ENCODE measurements around the gene SLC12A8.

SLC12A8 gene

DNA sequence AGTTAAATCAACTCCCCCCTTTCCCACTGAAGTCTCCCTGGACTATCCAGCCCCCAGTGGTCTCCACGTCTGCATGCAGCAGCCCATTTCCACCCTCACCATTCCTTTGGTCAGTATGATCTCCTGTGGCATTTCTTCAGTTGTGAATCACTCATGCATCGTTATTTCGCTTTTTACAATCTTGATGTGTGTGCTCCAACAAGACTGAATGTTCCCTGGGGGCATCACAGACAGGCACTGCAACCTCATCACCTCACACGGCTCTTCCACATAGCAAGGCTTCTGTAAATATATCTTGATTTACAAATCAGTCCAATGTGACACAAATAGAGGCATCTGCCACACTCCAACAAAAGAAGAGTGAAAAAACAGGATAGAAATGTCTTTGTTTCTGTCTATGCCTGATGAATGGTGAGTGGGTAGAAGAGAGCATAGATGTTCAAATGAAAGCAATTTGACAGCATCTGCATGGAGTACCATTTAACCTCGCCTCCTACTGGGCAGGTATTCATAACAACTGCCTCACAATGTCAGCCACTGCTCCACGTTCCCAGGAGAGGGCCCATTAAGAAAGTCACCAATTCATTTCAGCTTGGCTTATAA, 162.0 kb downstream of the SLC12A8 start:
- no peak for DNase-seq

- no peak for DNase-seq
Observed at GRCh38 chr3:125048282-125048681, 164.3 kb downstream of the SLC12A8 start.

DNA sequence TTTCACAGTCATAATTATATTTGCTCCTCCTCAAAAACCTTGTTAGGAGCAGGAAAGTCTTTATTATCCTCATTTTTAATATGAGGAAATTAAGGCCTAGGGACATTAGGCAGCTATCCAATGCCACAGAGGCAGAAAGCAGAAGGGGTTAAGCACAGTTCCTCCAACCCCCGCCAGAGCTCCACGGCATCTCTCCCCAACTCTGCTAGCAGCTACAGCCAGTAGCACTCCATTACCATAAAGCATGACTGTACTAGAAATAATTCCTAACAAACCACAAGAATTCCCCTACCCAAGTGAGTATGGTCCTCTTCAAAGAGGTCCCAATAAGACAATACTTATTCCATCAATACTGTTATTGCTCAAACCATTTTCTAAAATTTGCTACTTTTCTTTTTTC, 166.6 kb downstream of the SLC12A8 start:
- no peak for DNase-seq

DNA sequence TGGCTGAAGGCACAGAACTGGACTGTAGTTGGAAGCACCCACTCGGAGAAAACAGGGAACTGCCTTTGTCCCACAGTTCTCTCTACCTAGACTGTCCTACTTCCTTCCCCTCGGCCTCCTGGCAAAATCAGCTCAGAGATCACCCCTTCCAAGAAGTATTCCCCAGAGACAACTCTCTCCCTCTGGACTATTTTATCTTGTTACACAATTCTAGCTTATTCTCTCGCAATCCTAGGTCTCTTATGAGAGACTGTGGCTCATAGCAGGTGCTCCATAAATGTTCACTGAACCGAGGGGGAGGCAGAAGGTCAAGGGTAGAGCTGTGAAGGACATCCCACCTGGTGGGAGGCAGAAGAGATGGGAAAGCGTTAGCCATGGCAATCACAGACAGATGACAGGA, 167.4 kb downstream of the SLC12A8 start:
- DNase-seq = no peak

DNA sequence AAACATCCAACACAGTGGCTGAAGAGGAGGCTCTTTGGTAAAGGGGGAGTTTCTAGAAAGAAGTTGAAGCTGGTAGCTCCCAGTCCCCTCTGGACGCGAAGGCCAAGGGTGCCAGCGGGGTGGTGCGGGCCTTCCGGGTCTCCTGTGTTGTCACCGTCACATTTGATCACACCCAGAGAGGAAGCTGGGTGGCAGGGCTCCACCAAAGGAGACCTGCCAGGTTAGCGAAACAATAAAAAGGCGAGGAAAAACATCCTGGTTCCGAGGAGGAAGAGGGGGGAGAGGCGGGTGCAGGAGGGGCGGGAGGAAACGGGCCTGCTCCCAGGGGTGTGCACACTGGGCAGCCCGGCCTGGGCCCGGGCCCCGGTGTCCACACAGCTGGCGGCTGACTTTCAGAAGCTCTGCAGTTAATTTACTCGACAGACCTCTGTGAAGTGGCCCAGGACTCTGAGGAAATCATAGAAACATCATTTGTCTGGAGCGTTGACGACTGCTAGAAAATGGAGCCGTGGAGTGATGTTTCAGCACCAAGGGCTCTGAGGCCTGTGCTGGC, 168.9 kb downstream of the SLC12A8 start:
- no peak for DNase-seq

- DNase-seq = no peak
Observed at GRCh38 chr3:125042725-125043406, 169.7 kb downstream of the SLC12A8 start.

GRCh38 chr3:125039131-125040100, 173.1 kb downstream of the SLC12A8 start:
- no peak for DNase-seq

- no peak for DNase-seq
Observed at GRCh38 chr3:125037498-125038150, 174.9 kb downstream of the SLC12A8 start.

GRCh38 chr3:125035217-125035616, 177.3 kb downstream of the SLC12A8 start:
- no peak for DNase-seq

GRCh38 chr3:125033616-125034015, 178.9 kb downstream of the SLC12A8 start:
- DNase-seq = no peak

GRCh38 chr3:125033135-125033534, 179.4 kb downstream of the SLC12A8 start:
- no peak for DNase-seq

- DNase-seq = no peak
Observed at GRCh38 chr3:125032683-125033082, 179.9 kb downstream of the SLC12A8 start.
